Astrocyte (in vitro differentiated cells and primary cell): ENCODE data around the gene PACRG. TPM values are rescaled to one million over a fixed set of nuclear protein-coding genes. Genes with fewer than 3 reads are reported as not detected.

ENCODE experiments used
- DNase-seq: peaks from one replicate; pipeline ENCODE4 v3.0.0-alpha.2; 2010; ENCODE audit warnings: low read depth
- FAIRE-seq: peaks from 2 replicates; lab custom pipeline; 2011; peaks lifted over from hg19 to GRCh38; lab: Jason Lieb, UNC
- H2AFZ ChIP-seq: 2 replicates; pipeline ENCODE4 v1.6.0; 2012; ENCODE audit warnings: low read depth, low read length, inconsistent platforms
- H3K27ac ChIP-seq: 2 replicates; pipeline ENCODE4 v1.5.1; 2011; ENCODE audit warnings: low read depth, low read length, inconsistent platforms
- H3K27me3 ChIP-seq: 2 replicates; pipeline ENCODE4 v1.6.0; 2011; ENCODE audit warnings: low read length, inconsistent platforms; ENCODE audit not compliant: insufficient read depth
- H3K36me3 ChIP-seq: 2 replicates; pipeline ENCODE4 v1.5.1; 2011; ENCODE audit warnings: low read length, inconsistent platforms; ENCODE audit not compliant: insufficient read depth
- H3K4me1 ChIP-seq: 2 replicates; pipeline ENCODE4 v1.5.1; 2011; ENCODE audit warnings: low read length, inconsistent platforms; ENCODE audit not compliant: insufficient read depth
- H3K4me2 ChIP-seq: 2 replicates; pipeline ENCODE4 v1.6.0; 2012; ENCODE audit warnings: low read length, inconsistent platforms
- H3K4me3 ChIP-seq: 2 replicates; pipeline ENCODE4 v1.5.1; 2011; ENCODE audit warnings: low read depth, mild to moderate bottlenecking, low read length, inconsistent platforms; ENCODE audit not compliant: insufficient read depth
- H3K79me2 ChIP-seq: 2 replicates; pipeline ENCODE4 v1.6.0; 2012; ENCODE audit warnings: mild to moderate bottlenecking, low read length, inconsistent platforms; ENCODE audit not compliant: insufficient read depth
- H3K9ac ChIP-seq: 2 replicates; pipeline ENCODE4 v1.6.0; 2012; ENCODE audit warnings: mild to moderate bottlenecking, low read length, inconsistent platforms
- H3K9me3 ChIP-seq: 2 replicates; pipeline ENCODE4 v1.5.1; 2012; ENCODE audit warnings: low read depth, mild to moderate bottlenecking, low read length, inconsistent platforms; ENCODE audit not compliant: insufficient read depth
- H4K20me1 ChIP-seq: 2 replicates; pipeline ENCODE4 v1.6.0; 2012; ENCODE audit warnings: low read length, inconsistent platforms; ENCODE audit not compliant: insufficient read depth
- H3K27ac Mint-ChIP-seq: one replicate; pipeline ENCODE4 v1.8.0; 2021; ENCODE audit warnings: mild to moderate bottlenecking, mixed read lengths; ENCODE audit not compliant: unreplicated experiment
- H3K27me3 Mint-ChIP-seq: one replicate; pipeline ENCODE4 v1.8.0; 2021; ENCODE audit warnings: low read depth, mixed read lengths; ENCODE audit not compliant: unreplicated experiment
- H3K36me3 Mint-ChIP-seq: one replicate; pipeline ENCODE4 v1.8.0; 2021; ENCODE audit warnings: low read depth, mixed read lengths; ENCODE audit not compliant: unreplicated experiment
- H3K4me1 Mint-ChIP-seq: one replicate; pipeline ENCODE4 v1.8.0; 2021; ENCODE audit warnings: low read depth, mixed read lengths; ENCODE audit not compliant: unreplicated experiment
- H3K4me3 Mint-ChIP-seq: one replicate; pipeline ENCODE4 v1.8.0; 2021; ENCODE audit warnings: mild to moderate bottlenecking, moderate library complexity, mixed read lengths; ENCODE audit not compliant: unreplicated experiment
- H3K9me3 Mint-ChIP-seq: one replicate; pipeline ENCODE4 v1.8.0; 2021; ENCODE audit warnings: mild to moderate bottlenecking, mixed read lengths; ENCODE audit not compliant: unreplicated experiment
- EZH2 ChIP-seq: IDR thresholded peaks from 2 replicates; pipeline ENCODE4 v1.6.1; 2012; ENCODE audit warnings: mild to moderate bottlenecking, low read length, inconsistent platforms; ENCODE audit not compliant: insufficient read depth
- total RNA-seq: library from RNA; stranded (reverse); gene quantifications from 2 replicates; pipeline ENCODE4 v1.2.1, GENCODE V29; 2021
- TF ChIP-seq, protein P1 (sequence below): IDR thresholded peaks from 2 replicates; pipeline ENCODE4 v1.5.1; 2011; ENCODE audit warnings: low read depth, mild to moderate bottlenecking, inconsistent platforms, low read length, moderate library complexity; ENCODE audit not compliant: insufficient read depth

The PACRG gene
- total RNA-seq, 1 donor from 2014 or later = not detected

- no peak overlapping the region for H3K27ac ChIP-seq
- peaks cover 11% of the 10 kb centered on the region for H3K9me3 Mint-ChIP-seq
- H3K36me3 Mint-ChIP-seq = no peaks in the 10 kb centered on the region
- no peak for TF ChIP-seq EZH2
- TF ChIP-seq, protein P1, sequence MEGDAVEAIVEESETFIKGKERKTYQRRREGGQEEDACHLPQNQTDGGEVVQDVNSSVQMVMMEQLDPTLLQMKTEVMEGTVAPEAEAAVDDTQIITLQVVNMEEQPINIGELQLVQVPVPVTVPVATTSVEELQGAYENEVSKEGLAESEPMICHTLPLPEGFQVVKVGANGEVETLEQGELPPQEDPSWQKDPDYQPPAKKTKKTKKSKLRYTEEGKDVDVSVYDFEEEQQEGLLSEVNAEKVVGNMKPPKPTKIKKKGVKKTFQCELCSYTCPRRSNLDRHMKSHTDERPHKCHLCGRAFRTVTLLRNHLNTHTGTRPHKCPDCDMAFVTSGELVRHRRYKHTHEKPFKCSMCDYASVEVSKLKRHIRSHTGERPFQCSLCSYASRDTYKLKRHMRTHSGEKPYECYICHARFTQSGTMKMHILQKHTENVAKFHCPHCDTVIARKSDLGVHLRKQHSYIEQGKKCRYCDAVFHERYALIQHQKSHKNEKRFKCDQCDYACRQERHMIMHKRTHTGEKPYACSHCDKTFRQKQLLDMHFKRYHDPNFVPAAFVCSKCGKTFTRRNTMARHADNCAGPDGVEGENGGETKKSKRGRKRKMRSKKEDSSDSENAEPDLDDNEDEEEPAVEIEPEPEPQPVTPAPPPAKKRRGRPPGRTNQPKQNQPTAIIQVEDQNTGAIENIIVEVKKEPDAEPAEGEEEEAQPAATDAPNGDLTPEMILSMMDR = no peak
- H3K27ac Mint-ChIP-seq = no peak overlapping the region
- H3K4me2 ChIP-seq = no peak overlapping the region
- no peak overlapping the region for H2AFZ ChIP-seq
- no peaks in the 10 kb centered on the region for H3K27me3 ChIP-seq
- no peaks in the 10 kb centered on the region for H3K9me3 ChIP-seq
- H3K4me1 ChIP-seq = no peaks in the 10 kb centered on the region
- no peaks in the 10 kb centered on the region for H3K4me1 Mint-ChIP-seq
- H3K79me2 ChIP-seq = no peaks in the 10 kb centered on the region
- H4K20me1 ChIP-seq = no peaks in the 10 kb centered on the region
- FAIRE-seq (no peak), DNase-seq (no peak)
- H3K4me3 ChIP-seq = no peak overlapping the region
- no peaks in the 10 kb centered on the region for H3K36me3 ChIP-seq
- no peaks in the 10 kb centered on the region for H3K27me3 Mint-ChIP-seq
- no peak overlapping the region for H3K4me3 Mint-ChIP-seq
- no peak overlapping the region for H3K9ac ChIP-seq
These were observed 391.2 kb downstream of the PACRG start for GRCh38 chr6:163118941-163119340.

GRCh38 chr6:163120223-163120622 lies 392.4 kb downstream of the PACRG start:
- Mint-ChIP-seq H3K4me3 (no peak overlapping the region), H3K36me3 (no peaks in the 10 kb centered on the region), H3K4me1 (no peaks in the 10 kb centered on the region), H3K27me3 (no peaks in the 10 kb centered on the region), H3K27ac (no peak overlapping the region), H3K9me3 (peaks cover 11% of the 10 kb centered on the region)
- Histone ChIP-seq H3K9me3 (no peaks in the 10 kb centered on the region), H3K27ac (no peak overlapping the region), H3K4me3 (no peak overlapping the region), H3K4me1 (no peaks in the 10 kb centered on the region), H3K9ac (no peak overlapping the region), H3K27me3 (no peaks in the 10 kb centered on the region), H3K79me2 (no peaks in the 10 kb centered on the region), H2AFZ (no peak overlapping the region), H3K36me3 (no peaks in the 10 kb centered on the region), H3K4me2 (no peak overlapping the region), H4K20me1 (no peaks in the 10 kb centered on the region)
- TF ChIP-seq, protein P1 = no peak
- TF ChIP-seq EZH2 = no peak
- no peak for DNase-seq
- FAIRE-seq = no peak

DNA sequence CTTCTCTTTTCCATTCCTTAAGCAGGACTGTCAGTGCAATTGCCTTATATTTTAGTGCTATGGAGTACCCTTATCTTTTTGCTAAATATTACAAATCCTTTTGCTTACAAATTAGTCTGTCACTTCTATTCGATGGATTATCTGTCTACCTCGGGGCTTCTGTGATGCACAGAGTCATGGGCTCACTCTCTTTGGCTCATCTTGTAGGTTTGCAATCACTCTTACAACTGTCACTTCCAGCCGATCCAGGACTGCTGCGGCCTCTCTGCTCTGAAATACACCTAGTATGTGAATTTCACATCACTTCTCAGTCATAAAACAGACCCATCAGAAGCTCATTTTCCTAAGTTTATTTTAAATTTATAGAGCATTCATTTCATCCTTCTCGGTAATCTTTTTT lies 393.5 kb downstream of the PACRG start:
- Histone ChIP-seq H2AFZ (no peak overlapping the region), H3K79me2 (no peaks in the 10 kb centered on the region), H3K4me1 (no peaks in the 10 kb centered on the region), H3K9me3 (no peaks in the 10 kb centered on the region), H3K27me3 (no peaks in the 10 kb centered on the region), H4K20me1 (no peaks in the 10 kb centered on the region), H3K9ac (no peak overlapping the region), H3K36me3 (no peaks in the 10 kb centered on the region), H3K4me2 (no peak overlapping the region), H3K4me3 (no peak overlapping the region), H3K27ac (no peak overlapping the region)
- peaks cover 7% of the 10 kb centered on the region for H3K9me3 Mint-ChIP-seq
- no peaks in the 10 kb centered on the region for H3K4me1 Mint-ChIP-seq
- no peak for DNase-seq
- no peak overlapping the region for H3K4me3 Mint-ChIP-seq
- TF ChIP-seq EZH2 = no peak
- TF ChIP-seq, protein P1 = no peak
- H3K27ac Mint-ChIP-seq = no peak overlapping the region
- FAIRE-seq = no peak
- no peaks in the 10 kb centered on the region for H3K36me3 Mint-ChIP-seq
- no peaks in the 10 kb centered on the region for H3K27me3 Mint-ChIP-seq
